Measurements from ENCODE around the gene RFX2.

RFX2 gene

DNA sequence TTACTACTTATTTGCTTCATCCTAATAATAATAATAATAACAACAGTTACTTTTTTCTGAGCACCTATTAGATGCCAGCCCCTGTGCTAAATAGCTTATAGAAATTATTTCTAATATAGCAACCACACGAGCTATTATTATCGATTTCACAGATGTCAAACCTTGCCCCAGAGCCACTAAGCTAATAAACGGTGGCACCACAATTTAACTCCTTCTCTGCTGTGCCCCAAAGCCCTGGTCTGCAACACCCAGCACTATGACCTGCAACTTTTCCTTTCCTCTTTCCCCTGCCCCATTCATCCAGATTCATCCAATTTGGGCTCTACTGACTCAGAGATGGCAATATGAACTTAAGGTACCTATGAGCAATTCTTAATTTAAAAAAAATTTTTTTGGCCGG, 6.4 kb downstream of the RFX2 start:
- no peak for TF ChIP-seq POLR2AphosphoS5 (IDR thresholded peaks at IDR 0.05; ENCODE audit: low read depth)
- TF ChIP-seq, protein P1, sequence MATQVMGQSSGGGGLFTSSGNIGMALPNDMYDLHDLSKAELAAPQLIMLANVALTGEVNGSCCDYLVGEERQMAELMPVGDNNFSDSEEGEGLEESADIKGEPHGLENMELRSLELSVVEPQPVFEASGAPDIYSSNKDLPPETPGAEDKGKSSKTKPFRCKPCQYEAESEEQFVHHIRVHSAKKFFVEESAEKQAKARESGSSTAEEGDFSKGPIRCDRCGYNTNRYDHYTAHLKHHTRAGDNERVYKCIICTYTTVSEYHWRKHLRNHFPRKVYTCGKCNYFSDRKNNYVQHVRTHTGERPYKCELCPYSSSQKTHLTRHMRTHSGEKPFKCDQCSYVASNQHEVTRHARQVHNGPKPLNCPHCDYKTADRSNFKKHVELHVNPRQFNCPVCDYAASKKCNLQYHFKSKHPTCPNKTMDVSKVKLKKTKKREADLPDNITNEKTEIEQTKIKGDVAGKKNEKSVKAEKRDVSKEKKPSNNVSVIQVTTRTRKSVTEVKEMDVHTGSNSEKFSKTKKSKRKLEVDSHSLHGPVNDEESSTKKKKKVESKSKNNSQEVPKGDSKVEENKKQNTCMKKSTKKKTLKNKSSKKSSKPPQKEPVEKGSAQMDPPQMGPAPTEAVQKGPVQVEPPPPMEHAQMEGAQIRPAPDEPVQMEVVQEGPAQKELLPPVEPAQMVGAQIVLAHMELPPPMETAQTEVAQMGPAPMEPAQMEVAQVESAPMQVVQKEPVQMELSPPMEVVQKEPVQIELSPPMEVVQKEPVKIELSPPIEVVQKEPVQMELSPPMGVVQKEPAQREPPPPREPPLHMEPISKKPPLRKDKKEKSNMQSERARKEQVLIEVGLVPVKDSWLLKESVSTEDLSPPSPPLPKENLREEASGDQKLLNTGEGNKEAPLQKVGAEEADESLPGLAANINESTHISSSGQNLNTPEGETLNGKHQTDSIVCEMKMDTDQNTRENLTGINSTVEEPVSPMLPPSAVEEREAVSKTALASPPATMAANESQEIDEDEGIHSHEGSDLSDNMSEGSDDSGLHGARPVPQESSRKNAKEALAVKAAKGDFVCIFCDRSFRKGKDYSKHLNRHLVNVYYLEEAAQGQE (IDR thresholded peaks at IDR 0.05; ENCODE audit: insufficient replicate concordance, low read depth): no peak
- H3K4me3 ChIP-seq (replicated peaks; ENCODE audit: insufficient read depth, low read length): no peak overlapping the region
- no peak for DNase-seq (ENCODE audit: low read depth in 1 of 2, low spot score in 1 of 2)
- H3K27me3 ChIP-seq (ENCODE audit: insufficient read depth, poor library complexity, severe bottlenecking): no peaks in the 10 kb centered on the region
- no peak overlapping the region for H3K27ac ChIP-seq (replicated peaks)

DNA sequence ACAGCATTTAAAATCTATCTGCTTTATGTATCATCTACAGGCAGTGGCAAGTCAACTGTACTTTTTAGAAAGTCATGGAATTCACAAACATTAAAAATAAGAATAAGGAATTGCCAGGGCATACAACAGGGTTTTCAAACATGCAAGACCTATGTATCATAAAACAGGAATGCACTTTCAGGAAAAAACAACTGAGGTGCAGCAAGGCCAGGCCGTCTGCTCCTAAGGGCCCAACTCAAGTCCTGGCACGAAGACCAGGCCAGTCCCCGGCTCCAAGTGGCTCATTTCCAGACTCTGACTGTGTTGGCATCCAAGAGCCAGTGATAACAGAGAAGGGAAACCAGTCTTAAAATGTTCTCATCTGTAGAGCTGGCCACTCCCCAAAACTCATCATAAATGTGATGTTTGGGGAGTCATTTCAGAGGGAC, 7.1 kb downstream of the RFX2 start:
- TF ChIP-seq, protein P1 (IDR thresholded peaks at IDR 0.05; ENCODE audit: insufficient replicate concordance, low read depth): no peak
- TF ChIP-seq SPI1 (IDR thresholded peaks at IDR 0.05; ENCODE audit: borderline replicate concordance, low read depth) (no peak), POLR2AphosphoS5 (IDR thresholded peaks at IDR 0.05; ENCODE audit: low read depth) (no peak), GABPA (IDR thresholded peaks at IDR 0.05; ENCODE audit: low read depth) (no peak)
- TF ChIP-seq, protein P2, sequence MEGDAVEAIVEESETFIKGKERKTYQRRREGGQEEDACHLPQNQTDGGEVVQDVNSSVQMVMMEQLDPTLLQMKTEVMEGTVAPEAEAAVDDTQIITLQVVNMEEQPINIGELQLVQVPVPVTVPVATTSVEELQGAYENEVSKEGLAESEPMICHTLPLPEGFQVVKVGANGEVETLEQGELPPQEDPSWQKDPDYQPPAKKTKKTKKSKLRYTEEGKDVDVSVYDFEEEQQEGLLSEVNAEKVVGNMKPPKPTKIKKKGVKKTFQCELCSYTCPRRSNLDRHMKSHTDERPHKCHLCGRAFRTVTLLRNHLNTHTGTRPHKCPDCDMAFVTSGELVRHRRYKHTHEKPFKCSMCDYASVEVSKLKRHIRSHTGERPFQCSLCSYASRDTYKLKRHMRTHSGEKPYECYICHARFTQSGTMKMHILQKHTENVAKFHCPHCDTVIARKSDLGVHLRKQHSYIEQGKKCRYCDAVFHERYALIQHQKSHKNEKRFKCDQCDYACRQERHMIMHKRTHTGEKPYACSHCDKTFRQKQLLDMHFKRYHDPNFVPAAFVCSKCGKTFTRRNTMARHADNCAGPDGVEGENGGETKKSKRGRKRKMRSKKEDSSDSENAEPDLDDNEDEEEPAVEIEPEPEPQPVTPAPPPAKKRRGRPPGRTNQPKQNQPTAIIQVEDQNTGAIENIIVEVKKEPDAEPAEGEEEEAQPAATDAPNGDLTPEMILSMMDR (IDR thresholded peaks at IDR 0.05; ENCODE audit: insufficient read depth, low read length): no peak
- no peaks in the 10 kb centered on the region for H3K27me3 ChIP-seq (ENCODE audit: insufficient read depth, poor library complexity, severe bottlenecking)
- H3K4me3 ChIP-seq (replicated peaks; ENCODE audit: insufficient read depth, low read length): no peak overlapping the region
- H3K27ac ChIP-seq (replicated peaks): no peak overlapping the region
- no peak for DNase-seq (ENCODE audit: low read depth in 1 of 2, low spot score in 1 of 2)

DNA sequence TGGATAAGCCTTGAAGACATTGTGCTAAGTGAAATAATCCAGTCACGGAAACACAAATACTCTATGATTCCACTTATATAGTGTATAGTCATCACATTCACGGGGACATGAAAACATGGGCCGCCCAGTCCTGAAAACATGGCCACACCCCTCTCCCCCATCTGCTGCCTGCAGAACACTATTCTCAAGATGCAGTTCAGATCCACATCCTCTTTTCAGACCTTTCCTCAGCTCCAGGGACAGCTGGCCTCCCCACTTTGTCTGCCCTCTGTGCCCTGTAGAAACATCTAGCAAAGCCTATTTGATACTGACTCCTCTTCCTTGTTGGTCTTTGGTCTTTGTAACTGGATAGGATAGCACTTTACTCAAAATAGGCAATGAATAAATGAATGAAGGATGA, 8.3 kb downstream of the RFX2 start:
- Histone ChIP-seq H3K27me3 (ENCODE audit: insufficient read depth, poor library complexity, severe bottlenecking) (no peaks in the 10 kb centered on the region), H3K27ac (replicated peaks) (peak overlapping the region; percentile 85; the same call in 1 of the 2 replicates), H3K4me3 (replicated peaks; ENCODE audit: insufficient read depth, low read length) (no peak overlapping the region)
- peak in 1 of 2 experiments; percentile 21 for DNase-seq (ENCODE audit: low read depth in 1 of 2, low spot score in 1 of 2)
- TF ChIP-seq SPI1 (IDR thresholded peaks at IDR 0.05; ENCODE audit: borderline replicate concordance, low read depth): peak; percentile 46; the same call in 1 of the 2 replicates
- no peak for TF ChIP-seq GABPA (IDR thresholded peaks at IDR 0.05; ENCODE audit: low read depth)

DNA sequence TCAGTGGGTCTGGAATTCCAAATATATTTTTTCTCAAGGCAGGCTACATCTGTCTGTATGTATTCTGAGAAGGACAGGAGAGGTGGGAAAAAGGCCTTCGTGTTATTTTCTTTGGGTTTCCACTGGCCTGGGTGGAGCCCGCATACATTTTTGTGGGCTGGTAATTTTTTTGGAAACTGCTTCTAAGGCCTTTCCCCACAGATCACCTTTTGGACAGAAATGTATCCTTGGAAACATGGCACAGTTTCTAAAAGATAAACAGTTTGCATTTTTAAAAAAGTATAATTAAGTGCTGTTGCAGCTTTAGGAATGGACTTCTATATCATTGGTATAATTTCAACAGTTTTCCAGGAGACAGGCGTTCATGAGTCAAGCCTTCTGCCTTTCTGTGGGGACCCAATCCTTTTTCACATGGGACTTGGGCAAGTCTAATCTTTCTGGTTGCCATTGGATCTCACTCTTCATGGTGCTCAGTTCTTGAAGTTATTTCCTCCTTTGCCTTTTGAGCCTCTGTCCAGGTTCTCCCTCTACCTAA, 8.9 kb downstream of the RFX2 start:
- Histone ChIP-seq H3K27me3 (ENCODE audit: insufficient read depth, poor library complexity, severe bottlenecking) (no peaks in the 10 kb centered on the region), H3K27ac (replicated peaks) (peak overlapping the region; percentile 85)

More for the DNA sequence above, 8.9 kb downstream of the RFX2 start:
- TF ChIP-seq, protein P2 (IDR thresholded peaks at IDR 0.05; ENCODE audit: insufficient read depth, low read length): no peak
- TF ChIP-seq SPI1 (IDR thresholded peaks at IDR 0.05; ENCODE audit: borderline replicate concordance, low read depth): no peak
- DNase-seq (ENCODE audit: low read depth in 1 of 2, low spot score in 1 of 2): no peak
- no peak overlapping the region for H3K4me3 ChIP-seq (replicated peaks; ENCODE audit: insufficient read depth, low read length)
